Dermis microvascular lymphatic vessel endothelial cell (primary cell): ENCODE data around the gene WWC1. TPM values are rescaled to one million over a fixed set of nuclear protein-coding genes. Genes with fewer than 3 reads are reported as not detected.
"Not testable (repeated sequence)": the region's sequence is repeated elsewhere in the genome, so short reads cannot be mapped to it uniquely, and the experiment has no call there.

Source experiments
- DNase-seq, 2 donors: peaks; one replicate each; pipeline versions ENCODE4 v3.0.0 to v3.0.0-alpha.2; 2010; ENCODE audit warnings: low read depth in 2 of 2
- total RNA-seq: library from RNA; depleted of rRNA; stranded (reverse); fragments of >200 nt; gene quantifications from 2 replicates; pipeline ENCODE4 v1.2.1, GENCODE V29; 2014

WWC1 gene
- total RNA-seq, 1 donor from 2014 or later: 0.13 TPM

DNA sequence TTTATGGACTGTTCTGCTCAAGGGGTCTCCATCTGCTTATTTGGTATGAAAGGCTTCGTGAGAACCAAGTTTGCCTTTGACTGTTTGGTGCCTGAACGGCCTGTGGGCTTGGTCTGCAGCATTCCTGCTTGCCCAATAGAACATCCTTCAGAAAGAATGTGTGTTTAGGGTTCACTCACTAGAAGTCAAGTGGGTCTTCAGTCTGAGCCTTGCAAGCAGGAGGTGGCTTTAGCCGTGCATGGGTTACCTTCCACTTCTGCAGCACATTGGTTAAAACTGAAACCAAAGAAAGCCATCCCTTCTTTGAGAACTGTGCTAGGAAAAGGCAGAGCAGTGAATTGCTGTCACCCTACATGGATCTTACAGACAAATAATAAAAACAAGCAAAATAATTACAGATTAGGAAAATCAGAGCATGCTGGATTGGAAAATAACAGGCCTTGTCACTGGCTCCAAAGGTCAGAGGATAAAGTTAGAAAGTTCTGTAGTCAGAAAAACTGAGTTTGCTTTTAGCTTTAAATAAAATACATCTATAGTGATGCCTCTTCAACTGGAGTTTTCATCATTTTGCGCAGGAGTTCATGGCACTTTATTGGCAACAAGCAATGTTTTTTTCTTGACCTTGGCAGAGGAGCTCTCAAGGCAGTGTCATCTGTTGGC, 16.6 kb downstream of the WWC1 start:
- no peak for DNase-seq

DNA sequence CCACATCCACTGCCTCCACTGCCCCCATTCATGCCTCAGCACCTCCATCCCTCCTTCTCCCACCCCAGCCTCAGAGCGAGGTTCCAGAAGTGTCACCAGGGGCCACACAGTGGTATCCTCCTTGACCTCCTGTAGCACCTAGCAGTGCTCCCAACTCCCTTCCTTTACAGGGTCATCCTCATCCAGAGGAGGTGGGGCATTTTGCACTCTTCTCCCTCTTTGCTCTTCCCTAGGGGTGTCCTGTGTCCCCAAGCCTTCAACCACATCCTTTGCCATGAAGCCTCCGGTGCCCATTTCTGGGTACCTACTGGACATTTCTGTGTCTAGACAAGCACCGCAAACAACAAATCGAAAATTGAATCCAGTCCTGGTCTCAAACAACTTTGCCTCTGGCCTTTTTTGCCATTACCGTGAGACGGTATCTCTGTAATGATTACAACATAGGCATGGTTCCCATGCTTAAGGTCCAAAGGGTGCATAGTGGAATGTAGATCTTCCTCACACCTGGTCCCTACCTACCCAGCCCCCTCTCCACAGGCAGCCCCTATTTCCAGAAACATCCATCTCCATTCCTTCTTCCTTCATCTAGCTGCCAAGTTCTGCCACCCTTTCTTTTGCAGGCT, 17.6 kb downstream of the WWC1 start:
- DNase-seq: no peak

DNA sequence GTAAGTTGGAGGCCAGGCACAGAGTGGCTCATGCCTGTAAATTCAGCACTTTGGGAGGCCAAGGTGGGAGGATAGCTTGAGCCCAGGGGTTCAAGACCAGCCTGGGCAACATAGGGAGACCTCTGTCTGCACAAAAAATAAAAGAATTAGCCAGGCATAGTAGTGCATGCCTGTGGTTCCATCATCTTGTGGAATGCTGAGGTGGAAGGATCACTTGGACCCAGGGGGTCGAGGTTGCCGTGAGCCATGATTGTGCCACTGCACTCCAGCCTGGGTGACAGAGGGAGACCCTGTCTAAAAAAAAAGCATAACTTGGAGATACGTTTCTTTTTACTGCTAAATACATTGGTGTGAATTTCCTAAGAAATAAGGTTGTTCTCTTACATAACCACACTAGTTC, 19.1 kb downstream of the WWC1 start:
- DNase-seq: not testable (repeated sequence)

DNA sequence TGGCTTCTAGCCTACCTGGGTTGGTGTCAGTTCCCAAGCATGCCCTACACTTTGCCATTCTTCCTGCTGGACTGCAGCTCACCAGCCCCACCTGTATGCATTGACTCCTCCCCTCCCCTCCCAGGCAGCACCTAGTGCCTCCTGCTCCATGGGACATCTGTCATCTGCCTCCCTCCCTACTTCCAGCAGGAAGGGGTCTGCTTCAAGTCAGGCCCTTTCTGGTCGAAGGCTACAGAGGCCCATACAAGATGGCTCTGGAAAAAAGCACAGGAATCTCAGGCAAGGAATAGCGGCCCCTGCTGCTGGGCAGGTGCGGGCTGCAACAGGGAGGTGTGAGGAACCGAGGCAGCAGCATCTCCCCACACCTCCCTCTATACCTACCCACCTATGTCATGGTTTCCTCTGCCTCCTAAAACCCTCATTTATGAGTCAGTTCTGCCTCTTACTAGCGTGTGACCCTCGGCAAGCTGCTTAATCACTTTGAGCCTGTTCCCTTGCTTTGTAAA, 19.7 kb downstream of the WWC1 start:
- DNase-seq: no peak

DNA sequence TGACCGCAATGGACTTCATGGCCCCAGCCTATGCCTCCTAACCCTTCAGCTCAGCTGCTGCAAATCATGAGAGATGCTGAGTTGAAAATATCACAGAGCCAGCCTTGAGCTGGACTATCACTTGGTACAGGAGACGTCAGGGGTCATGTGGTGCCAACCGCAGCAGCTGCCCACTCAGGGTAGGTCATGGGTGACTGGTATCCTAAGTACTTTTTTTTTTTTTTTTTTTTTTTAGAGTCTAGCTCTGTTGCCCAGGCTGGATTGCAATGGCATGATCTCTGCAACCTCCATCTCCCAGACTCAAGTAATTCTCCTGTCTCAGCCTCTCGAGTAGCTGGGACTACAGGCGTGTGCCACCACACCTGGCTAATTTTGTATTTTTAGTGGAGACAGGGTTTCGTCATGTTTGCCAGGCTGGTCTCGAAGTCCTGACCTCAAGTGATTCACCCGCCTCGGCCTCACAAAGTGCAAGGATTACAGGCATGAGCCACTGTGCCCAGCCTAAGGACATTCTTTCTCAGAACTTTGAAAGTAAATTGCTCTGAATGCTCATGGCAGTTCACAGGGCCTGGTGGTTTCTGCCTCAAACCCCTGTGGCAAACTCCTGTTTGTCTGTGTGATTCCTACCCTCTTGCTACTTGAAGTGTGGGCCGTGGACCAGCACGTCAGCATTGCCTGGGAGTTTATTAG, 21.3 kb downstream of the WWC1 start:
- no peak for DNase-seq

DNA sequence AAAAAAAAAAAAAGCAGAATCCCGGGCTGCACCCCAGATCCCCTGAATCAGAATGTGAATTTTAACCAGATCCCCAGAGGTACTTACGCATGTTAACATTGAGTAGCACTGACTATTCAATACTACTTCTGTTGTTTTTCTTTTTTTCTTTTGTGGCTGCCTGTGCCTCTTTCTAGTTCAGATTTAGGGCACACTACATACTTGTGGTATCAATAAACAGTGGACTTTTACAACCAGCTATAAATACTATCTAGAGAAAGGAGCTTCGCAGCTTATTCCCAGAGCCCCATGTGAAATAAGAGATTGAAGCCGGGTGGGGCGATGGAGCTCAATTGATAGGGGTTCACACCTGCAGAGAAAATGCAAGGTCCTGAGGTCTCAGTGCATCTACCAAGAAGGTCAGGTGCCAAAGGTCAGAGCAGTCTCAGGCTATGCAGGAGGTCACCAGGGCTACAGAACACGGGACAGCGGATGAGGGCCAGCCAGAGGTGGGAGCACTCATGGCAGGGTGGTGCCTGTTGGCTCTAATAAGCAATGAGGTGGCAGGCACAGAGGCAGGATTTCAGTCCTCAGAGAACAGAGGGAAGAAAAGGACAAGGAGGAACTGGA, 22.3 kb downstream of the WWC1 start:
- DNase-seq: no peak

DNA sequence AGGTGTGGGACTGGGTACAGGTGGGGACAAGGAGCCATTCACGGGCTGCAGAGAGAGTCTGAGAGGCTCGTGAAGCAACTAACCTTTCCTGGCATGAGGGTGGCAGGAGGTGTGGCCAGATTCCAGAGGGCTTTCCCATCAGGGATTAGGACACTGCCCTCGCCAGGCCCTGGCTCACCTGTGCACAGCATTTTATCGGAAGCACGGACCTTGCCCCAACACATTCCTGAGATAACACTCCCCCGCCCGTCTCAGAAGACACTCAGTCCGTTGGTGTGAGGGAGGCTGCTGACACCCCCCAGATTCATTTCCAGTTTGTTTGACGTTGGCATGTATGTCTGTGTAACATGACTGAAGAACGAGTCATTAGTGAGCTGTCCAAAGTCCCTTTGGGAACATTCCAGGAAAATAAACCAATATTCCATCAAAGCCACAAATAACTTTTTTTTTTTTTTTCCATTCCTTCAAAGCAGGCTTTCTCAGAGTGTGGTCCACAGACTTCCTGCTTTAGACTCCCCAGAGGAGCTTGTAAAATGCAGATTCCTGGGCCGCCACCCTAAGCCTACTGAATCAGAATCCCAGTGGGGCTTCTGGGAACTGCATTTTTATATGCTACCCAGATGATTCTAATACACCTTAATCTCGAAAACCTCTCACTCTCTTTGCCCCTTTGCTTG, 23.4 kb downstream of the WWC1 start:
- DNase-seq: no peak

DNA sequence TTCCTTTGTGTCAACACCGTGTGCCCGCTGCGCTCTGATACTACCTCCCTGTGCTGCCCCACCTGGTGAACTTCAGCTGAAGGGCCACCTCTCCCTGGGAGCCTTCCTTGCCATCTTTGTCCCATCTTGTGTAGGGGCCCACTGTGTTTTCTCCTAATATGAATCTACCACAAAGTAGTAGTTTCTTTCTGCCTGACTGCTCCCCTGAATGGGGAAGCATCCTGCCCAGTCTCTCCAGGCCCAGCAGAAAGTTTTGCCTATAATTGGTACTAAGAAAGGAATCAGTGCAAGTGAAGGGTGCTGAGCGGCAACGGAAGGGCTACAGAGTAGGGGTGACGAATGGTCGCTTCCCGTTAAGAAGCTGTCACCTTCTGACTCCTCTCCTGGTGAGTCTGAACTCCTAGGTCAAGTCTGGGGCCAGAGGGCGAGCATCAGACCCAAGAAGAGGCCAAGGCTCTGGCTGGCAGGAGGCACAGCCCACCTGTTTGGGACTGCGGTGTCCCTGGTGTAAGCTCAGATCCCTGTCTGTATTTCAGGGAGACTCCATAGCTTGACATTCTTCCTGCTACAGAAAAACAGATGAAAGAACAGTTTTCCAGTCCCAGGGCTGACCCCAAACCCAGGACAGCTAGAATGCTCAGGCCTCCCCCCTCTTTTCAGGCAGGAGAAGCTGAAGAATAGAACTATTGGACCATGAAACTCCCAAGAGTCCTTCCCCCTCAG, 24.1 kb downstream of the WWC1 start:
- no peak for DNase-seq

DNA sequence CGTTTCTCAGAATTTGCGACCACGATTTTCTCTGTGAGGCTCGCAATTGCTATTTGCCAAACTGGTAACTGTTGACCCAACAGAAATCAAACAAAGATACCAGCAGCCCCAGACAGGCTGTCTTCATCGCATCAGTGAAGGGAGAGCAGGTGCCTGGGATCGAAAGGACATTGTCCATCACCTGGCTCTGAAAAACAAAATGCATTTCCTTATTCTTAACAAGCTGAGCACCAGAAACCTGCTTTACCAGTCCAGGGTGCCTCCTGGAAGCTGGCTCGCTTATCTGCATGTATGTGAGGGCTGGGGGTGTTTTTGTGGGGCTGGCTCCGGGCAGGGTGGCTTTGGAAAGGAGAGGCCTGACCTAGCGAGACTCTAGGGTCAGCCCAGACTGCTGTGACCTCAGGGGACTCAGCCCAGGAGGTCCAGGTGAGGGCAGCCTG, 24.7 kb downstream of the WWC1 start:
- DNase-seq: no peak

DNA sequence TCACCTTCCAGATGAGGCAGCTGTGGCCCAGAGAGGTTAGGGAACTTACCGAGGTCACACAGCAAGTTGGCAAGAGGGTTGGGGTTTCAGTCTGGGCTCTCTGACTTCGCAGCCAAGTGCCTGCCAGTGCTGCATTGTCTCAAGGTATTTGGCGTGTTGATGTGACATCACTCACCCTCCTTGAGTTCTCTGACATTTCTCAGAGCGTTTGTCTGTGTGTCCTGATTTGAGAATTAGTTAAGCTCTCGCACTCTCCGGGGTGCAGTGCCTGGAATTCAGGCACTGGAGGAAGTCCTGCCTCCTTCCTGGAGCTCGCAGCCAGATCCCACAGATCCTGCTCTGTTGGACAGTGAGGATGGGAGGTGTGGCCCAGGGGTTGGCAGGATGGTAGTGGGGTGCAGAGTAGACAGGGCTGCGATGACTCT, 25.7 kb downstream of the WWC1 start:
- no peak for DNase-seq

DNA sequence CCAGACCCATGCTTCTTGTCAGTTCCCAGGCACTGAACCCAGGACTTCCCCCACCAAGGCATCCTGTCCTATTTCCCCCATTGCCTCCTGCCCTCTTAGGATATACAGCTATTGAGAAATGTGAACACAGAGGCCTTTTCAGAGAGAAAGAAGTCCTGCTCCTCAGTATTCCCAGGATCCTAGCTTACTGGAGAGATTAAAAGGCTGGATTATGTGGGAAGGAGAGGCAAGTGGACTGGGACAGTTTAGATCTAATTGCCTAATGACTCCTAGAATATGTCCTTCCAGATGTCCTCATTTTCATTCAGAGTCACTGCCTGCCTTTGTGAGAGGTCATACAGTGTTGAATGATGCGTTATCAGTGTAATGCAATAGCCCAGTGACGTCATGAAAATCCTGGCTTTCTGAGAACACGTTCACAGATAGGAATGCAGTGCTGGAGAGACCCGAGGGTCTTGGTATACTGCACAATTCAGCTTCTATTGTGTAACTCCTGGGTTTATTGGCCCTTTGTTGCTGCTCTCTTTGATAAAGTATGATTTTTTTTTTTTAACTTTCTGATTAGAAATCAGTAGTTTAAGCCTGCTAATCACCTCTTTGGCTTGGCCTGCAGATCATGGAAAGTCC, 26.2 kb downstream of the WWC1 start:
- peak; percentile 36 to 61 for DNase-seq

DNA sequence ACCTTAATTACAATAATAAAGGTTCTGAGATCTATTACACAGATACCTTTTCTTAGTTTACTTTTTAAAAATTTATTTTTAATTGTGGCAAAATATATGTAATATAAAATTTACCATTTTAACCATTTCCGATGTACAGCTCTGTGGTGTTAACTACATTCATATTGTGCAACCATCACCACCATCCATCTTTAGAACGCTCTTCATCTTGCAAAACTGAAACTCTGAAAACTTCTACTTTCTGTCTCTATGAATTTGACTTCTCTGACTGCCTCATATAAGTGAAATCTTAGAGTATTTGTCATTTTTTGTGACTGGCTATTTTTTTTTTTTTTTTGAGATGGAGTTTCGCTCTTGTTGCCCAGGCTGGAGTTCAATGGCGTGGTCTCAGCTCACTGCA, 26.8 kb downstream of the WWC1 start:
- DNase-seq: no peak

DNA sequence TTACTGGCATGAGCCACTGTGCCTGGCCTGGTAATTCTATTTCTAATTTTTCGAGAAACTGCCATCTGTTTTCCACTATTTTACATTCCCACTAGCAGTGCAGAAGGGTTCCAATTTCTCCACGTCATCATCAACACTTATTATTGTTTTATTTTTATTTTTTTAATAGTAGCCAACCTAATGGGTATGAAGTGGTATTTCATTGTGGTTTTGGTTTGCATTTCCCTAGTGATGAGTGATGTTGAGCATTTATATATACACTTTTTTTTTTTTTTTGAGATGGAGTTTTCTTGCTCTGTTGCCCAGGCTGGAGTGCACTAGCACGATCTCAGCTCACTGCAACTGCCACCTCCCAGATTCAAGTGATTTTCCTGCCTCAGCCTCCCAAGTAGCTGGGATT, 28.3 kb downstream of the WWC1 start:
- DNase-seq: no peak

DNA sequence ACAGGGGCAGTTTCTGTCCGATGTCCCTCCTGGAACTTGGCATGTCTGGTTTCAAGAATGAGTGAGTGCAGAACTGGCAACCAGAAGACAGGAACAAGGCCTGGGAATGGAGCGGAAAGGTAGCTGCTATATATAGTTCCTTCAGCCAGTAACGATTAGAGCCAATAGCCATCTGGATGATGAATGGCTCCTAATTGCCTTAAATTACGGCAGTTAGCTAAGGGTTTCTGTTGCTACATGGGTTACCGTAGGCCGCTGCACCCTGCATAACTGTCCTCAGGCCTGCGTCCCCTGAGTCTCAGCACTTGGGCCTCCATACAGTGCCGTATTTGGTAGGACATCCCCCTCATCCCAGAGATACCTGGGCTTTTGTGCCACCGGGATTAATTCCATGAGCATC, 29.4 kb downstream of the WWC1 start:
- DNase-seq: no peak

DNA sequence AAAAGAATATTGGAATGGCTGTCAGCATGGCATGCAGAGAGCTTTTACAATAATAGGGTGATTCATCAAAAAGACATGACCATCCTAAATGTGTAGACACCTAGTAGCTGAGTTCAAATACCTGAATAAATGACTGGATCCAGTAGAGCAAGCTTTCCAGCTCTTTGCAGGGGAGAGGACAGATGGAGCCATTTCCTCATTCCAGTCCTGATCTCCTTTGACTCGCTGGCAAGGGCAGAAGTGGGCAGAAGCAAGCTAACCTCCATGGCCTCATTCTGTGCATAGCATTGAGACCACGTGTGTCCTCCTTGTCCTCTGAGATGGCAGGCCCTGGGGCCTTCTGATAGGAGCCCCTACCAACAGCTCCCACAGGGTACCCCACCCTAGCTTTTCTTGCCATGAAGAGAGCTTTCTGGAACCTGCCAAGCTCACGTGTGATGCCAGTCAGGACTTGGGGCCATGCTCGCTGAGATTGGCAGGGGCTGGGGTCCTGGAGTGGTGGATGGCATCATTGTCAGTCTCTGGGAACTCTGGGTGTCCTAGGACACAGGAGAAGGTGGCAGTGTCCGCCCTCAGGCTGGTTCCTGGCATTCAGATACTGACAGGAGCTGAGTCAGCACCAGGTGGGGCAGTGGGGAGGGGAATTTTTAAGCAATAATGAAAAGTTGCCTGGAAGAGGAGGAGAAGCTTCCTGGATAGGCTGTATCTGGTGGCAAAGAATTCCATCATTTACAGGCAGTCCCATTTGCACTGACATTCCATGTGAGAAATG, 33.6 kb downstream of the WWC1 start:
- no peak for DNase-seq

DNA sequence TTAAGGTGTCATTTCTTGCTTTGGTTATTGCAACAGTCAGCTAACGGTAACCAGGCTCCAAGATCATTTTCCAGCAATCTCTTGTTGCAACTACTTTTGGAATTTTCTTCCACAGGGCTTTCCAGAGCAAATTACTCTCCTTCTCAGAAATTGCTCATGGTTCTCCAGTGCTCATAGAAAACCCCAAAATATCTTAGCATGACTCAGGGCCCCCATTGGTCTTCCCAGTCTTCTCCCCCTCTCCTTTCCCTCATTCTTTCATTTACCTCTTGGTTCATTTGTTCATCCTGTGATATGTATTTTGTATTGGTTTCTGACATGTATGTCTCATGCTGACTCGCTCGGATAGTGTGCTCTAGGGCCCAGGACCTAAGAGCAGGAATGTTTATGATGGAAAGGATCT, 35.6 kb downstream of the WWC1 start:
- no peak for DNase-seq

DNA sequence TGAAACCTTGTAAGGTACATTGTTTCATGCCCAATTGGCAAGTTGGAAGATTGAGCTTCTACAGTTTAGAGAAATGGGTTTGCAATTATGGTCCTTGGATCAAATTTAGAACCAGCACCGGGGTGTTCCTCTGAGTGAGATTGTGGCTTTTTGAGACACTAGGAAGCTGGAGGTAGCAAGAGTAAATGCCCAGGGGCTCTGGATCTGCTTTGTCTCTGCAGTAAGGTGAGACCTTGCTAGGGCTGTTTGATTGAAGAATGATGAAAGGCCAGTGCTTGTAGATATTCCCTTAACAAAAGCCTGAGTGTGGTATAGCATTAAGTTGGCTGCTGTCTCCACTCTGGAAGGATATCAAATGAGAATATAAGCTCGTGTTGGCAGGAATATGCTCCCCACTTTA, 36.0 kb downstream of the WWC1 start:
- DNase-seq: no peak

DNA sequence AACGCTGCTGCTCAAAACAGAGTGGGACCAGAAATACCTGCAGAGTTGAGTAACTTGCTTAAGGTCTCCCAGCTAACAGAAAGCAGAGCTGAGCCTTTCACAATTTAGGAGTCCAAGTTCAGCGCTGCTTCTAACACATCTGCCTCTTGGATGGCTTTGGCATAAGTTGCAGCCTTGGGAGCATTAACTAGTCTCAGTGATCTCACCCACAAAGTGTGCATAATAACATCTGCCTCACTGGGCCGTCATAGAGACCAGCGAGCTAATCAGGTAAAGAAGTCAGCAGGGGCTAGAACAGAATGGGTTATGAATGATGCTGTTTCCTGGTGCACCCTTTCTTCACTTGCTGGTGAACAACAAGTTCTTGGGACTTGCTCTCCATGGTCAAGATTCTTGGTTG, 36.5 kb downstream of the WWC1 start:
- no peak for DNase-seq

DNA sequence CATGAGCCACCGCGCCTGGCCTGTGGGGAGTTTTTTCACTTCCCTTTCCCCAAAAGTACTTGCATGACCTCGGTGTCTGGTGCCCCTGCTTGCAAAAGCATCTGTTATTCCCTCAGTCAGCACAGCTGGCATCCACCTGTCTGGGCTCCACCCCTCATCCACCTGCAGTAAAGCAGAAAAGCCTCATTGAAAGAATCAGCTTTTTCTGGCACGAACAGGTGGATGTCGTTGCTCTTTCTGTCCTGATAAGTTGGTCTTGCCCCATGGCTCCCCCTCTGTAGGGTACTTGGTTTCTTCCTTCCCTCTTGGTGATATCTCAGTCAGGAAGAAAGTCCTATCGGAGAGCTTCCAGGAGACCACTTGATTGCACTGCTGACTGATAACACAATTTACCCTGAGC, 37.4 kb downstream of the WWC1 start:
- DNase-seq: no peak

DNA sequence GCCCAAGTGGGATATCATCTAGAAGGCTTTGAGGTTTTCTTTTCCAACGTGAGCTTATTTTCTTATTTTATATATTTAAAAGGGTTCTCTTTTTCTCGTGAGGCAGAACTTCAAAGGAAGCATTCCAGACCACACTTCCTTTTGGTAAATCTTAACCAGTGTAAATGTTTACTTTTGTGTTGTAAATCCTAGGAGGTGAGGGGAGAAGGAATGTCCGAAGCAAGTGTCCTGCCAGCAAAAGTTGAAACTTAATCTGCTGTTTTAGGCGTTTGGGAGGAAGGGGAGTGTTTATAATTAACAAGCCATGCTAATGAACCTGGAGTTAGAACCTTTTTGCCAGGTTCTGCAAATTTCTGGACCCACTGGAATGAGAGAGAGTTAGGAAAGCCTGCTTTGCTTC, 37.9 kb downstream of the WWC1 start:
- no peak for DNase-seq
